Measurements from ENCODE around the gene B3GNT2.
"Not testable (repeated sequence)": the region's sequence is repeated elsewhere in the genome, so short reads cannot be mapped to it uniquely, and the experiment has no call there.

B3GNT2 gene, protein sequence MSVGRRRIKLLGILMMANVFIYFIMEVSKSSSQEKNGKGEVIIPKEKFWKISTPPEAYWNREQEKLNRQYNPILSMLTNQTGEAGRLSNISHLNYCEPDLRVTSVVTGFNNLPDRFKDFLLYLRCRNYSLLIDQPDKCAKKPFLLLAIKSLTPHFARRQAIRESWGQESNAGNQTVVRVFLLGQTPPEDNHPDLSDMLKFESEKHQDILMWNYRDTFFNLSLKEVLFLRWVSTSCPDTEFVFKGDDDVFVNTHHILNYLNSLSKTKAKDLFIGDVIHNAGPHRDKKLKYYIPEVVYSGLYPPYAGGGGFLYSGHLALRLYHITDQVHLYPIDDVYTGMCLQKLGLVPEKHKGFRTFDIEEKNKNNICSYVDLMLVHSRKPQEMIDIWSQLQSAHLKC

DNA sequence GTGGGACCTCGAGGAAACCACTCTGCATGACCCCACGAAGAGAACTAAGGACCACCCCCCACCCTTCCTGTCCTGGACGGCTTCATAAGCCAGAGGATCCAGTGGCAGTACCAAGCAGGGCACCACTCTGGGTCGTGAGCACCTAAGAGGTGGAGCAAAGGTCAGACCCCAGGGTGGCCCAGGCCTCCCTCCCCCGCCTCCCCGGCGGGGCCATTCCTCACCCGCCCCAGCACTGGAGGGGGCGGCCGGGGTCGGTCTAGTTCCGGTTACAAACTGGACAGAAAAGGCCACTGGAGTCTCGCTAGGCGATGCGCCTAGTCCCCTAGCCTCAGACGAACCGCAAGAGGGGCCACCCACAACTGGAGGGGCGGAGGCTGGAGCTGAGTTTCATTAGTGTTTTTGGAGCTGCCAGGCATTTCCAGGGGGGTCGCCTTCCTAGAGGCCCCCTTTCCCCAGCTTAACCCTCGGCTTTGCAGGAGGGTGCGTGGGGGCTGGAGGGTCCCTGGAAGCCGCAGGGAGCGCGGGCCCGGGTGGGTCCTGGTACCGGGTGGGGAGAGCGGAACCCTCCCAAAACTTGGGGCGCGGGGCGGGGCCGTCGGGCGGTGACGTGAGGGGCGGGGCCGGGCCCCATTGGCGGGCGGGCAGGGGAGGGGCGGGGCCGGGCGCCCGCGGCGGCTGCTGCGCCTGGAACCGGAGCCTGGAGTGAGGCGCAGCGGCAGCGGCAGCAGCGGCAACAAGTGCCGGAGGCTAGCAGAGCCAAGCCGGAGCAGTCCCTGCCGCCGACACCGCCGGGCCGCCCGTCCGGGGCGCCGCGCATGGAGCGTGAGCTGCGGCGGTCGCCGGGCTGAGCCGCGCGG lies at the start of gene B3GNT2:
Gene B3GNT2 (plus strand): TSS at position 695 of the 857 bp plus-strand sequence. CDS start 26,106 bp downstream, outside the sequence.
- peak; percentile 67 to 76 for DNase-seq (ENCODE audit: low read depth in 1 of 2, low spot score in 1 of 2)

DNA sequence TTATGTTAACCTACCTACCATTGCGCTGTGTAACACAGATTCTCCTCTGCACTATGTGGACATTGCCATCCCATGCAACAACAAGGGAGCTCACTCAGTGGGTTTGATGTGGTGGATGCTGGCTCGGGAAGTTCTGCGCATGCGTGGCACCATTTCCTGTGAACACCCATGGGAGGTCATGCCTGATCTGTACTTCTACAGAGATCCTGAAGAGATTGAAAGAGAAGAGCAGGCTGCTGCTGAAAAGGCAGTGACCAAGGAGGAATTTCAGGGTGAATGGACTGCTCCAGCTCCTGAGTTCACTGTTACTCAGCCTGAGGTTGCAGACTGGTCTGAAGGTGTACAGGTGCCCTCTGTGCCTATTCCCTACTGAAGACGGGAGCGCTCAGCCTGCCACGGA lies 49.1 kb upstream of the B3GNT2 start:
- not testable (repeated sequence) for DNase-seq (ENCODE audit: low read depth in 1 of 2, low spot score in 1 of 2)

GRCh38 chr2:62147610-62148301 lies 48.2 kb upstream of the B3GNT2 start:
- no peak for DNase-seq (ENCODE audit: low read depth in 1 of 2, low spot score in 1 of 2)

DNA sequence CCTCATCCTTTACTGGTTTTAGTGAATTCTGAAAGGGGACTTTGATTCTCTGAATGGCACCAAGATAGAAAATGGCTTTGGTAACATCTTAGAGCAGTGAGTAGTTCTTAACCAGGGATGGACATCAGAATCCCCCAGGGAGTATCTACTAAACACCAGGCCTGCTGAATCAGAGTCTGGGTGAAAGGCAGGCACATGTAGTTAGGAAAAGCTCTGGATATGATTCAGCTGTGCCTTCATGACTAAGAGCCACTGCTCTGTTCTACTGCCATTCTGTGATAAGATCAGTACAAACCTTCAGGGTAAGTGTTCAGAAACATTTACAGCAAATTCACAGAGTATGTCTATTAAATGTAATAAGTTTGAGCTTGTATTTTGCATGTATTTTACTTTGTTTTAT lies 46.2 kb upstream of the B3GNT2 start:
- DNase-seq (ENCODE audit: low read depth in 1 of 2, low spot score in 1 of 2): no peak

DNA sequence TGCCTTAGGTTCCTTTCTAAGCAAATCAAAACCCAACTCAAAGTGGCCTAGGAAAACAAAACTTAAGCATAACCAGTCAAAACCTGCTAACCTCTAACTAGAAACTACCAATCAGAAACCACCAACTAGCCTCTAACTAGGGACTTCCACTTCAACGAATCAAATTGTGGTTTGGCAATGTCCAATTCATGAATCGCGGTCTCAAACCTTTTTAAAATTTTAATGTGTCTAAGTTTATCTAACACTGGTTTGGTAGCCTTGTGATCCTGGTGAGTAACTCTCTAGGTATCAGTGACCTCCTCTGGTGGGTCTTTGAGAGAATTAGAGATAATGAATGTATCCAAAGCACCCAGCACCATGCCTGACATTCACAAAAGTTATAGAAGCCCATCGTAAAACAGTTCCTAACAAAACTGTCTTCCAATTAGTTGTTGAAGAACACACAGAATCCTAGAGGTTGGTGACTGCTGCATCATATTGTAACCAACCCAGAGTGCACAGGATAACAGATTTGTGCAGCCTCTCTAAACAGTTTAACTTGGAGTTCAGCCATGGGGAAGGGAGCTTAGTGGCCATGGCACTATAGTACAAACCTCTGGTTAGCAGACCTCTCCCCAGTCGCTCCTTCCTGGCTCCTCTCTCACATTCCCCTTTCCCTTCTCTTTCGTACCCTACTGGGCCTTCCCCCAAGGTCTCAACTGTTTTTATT lies 45.2 kb upstream of the B3GNT2 start:
- DNase-seq (ENCODE audit: low read depth in 1 of 2, low spot score in 1 of 2): no peak

DNA sequence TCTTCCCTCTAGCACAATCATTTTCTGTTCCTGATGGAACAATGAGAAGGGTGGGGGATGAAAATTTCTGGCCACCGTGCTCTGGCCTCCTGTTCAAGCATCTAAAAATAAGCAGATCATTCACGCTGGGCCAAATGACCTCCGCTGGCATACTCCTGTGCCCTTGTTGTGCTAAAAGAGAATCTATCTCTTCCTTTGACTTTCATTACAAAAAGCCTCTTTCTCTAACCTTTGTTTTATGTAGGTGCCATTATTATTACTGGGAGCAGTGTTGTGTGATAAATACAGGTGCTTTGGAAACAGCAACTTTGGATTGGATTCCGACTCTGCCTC lies 44.6 kb upstream of the B3GNT2 start:
- DNase-seq (ENCODE audit: low read depth in 1 of 2, low spot score in 1 of 2): no peak

- no peak for DNase-seq (ENCODE audit: low read depth in 1 of 2, low spot score in 1 of 2)
Measured at GRCh38 chr2:62152000-62152399, 43.9 kb upstream of the B3GNT2 start.

DNA sequence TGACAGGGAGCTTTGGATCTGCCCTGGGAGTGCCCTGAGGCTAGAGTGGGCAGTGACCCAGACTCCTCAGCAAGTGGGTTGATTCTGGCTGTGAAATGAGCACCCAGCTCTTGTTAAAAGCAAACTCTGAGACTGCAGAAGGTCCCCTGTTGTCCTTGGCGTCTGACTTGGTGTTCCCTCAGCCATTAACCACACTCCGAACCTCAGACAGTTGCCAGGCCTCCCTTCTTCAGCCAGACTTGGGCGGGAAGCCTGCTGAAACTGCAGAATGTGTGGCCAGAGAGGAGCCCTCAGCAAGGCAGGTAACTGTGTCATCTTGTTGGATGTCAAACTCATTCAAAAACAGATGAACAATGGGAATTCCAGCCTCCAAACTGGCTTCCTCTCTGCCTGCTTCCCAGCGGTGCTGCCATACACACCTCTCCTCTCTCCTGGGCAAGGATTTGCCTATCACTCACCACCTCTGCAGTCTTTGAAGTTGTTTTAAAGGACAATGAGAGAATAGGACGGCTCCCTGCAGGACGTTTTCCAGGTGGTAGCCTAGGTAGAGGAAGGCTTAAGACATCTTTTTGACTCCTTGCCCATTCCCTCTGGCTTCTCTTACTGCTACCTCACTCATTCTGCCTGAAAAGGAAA lies 38.9 kb upstream of the B3GNT2 start:
- DNase-seq (ENCODE audit: low read depth in 1 of 2, low spot score in 1 of 2): no peak

- DNase-seq (ENCODE audit: low read depth in 1 of 2, low spot score in 1 of 2): no peak
Measured at GRCh38 chr2:62158444-62159121, 37.3 kb upstream of the B3GNT2 start.

- not testable (repeated sequence) for DNase-seq (ENCODE audit: low read depth in 1 of 2, low spot score in 1 of 2)
Measured at GRCh38 chr2:62160691-62161090, 35.2 kb upstream of the B3GNT2 start.

DNA sequence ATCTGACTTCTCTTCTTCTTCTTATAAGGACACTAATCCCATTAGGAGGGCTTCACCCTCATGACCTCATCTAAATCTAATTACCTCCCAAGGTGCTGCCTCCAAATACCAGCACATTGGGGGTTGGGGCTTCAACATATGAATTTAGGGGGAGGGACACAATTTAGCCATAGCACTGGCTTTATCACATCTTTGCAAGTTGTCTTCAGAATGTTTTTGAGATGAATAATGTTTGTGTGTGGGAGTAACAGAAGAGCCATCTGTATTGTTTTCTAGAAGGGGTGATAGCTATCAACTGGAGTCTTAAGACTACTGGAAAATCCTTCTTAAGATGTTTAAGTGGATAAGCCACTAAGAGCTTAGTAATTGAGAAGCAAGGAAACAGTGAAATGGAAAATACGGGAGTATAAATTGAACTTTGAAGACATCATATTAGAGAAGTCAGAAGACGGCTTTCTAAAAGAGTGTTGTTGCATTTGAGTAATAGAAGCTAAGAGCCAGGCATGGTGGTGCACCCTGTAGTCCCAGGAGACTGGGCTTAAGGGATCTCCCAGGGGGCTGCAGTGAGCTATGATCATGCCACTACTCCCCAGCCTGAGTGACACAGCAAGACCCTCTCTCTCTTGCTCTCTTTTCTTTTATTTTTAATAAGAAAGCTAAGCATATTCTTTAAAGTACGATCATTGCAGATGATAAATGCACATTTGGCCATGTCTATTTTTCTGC lies 32.6 kb upstream of the B3GNT2 start:
- no peak for DNase-seq (ENCODE audit: low read depth in 1 of 2, low spot score in 1 of 2)

DNA sequence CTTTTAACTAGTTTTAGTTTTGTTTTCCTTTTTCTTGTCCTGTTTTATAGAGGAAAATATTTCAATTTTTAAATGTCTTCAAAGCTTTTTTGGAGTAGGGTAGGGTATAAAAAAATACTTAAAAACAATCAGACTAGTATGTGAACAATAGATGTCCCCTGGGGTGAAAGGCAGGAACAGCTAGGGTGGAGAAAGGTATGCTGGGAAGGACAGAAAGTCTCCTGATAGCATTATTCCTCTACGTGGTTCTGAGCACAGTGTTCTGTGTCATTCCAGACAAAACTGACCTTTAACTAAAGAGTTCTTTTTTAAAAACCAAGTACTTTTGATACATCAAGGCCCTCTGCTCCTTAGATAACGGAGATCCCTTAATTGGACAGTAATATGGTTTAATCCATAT lies 32.1 kb upstream of the B3GNT2 start:
- no peak for DNase-seq (ENCODE audit: low read depth in 1 of 2, low spot score in 1 of 2)

DNA sequence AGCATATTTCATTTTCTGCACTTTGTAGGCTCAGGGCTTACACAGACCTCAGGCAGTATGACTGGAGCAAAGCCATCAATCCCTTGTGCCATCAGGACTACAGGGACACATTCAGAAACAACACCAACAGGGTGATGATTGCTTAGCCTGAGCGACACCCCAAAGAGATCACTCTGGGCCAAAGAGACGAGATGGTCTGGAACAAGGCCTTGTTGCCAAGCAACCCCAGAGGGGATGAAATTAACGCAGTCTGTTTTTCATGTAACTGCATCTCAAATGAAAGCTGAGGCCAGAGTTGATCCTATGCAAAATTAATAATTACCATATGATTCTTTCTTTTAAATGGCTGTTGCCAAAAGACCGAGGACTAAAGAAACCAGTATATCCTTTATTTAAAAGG lies 20.2 kb upstream of the B3GNT2 start:
- no peak for DNase-seq (ENCODE audit: low read depth in 1 of 2, low spot score in 1 of 2)

GRCh38 chr2:62176801-62177200 lies 19.1 kb upstream of the B3GNT2 start:
- DNase-seq (ENCODE audit: low read depth in 1 of 2, low spot score in 1 of 2): no peak

DNA sequence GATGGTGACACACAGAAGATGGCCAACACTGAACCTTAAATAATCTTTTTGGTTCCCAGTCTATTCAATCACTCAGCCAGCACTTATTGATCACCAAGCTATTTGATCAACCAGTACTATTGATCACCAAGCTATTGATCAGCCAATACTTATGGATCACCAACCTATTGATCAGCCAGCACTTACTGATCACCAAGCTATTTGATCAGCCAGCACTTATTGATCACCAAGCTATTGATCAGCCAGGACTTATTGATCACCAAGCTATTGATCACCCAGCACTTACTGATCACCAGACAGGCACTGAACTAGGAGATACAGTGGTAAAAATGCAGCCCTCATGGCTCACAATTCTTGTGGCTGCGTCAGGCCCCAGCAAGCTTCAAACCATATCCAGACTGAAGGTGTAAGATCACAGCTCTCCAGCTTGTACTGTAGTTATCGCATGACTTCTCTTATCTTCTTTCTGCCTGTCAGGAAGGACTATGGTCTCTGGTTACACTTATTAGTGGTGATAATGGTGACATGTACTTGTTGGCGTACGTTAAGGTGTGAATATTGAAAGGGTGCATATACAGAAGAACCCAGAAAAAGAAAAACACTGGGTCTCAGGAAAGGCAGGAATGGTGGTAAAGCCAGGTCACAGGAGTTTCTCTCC lies 18.4 kb upstream of the B3GNT2 start:
- DNase-seq (ENCODE audit: low read depth in 1 of 2, low spot score in 1 of 2): no peak

GRCh38 chr2:62178741-62179271 lies 17.1 kb upstream of the B3GNT2 start:
- DNase-seq (ENCODE audit: low read depth in 1 of 2, low spot score in 1 of 2): no peak

GRCh38 chr2:62180975-62181374 lies 14.9 kb upstream of the B3GNT2 start:
- no peak for DNase-seq (ENCODE audit: low read depth in 1 of 2, low spot score in 1 of 2)

DNA sequence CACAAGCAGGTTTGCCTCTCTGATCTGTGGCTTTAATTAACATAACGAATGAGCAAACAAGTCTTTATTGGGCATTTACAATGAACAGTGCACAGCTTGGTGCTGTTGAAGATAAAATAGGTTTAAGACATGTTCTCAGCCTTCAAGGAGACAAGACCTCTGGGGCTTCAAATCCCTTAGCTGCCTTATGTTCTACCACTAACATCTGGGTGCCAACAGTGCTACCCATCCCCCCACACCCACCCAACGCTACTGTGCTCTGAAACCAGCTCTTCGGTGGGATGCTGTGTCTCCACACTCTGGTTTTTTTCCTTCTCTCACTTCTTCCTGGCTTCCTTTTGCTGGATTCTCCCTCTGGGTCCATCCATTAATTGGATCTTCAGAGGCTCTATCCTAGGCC lies 14.1 kb upstream of the B3GNT2 start:
- DNase-seq (ENCODE audit: low read depth in 1 of 2, low spot score in 1 of 2): no peak

Measured in activated T-helper 1 cell treated with anti-CD3 and anti-CD28 coated beads, Interleukin-2, amount 50 U/mL, for 16 hours (primary cell).